T-helper 2 cell treated with Interferon-gamma antibody and Interleukin-4, amounts not matched to agents 100 ng/mL and 5 ng/mL, for 36 hours (primary cell): Measurements from ENCODE around the gene TMCO6. TPM values are rescaled to one million over a fixed set of nuclear protein-coding genes. Genes with fewer than 3 reads are reported as not detected.
"Not testable (repeated sequence)": the region's sequence is repeated elsewhere in the genome, so short reads cannot be mapped to it uniquely, and the experiment has no call there.

ENCODE experiments used
- intact Hi-C: fragments of 100-400 bp; cut with micrococcal nuclease; formaldehyde crosslinking; loops from one replicate; pipeline ENCODE4 v1.15.1; 2023
- total RNA-seq: library from RNA; stranded (reverse); gene quantifications from 2 replicates; pipeline ENCODE4 v1.2.3, GENCODE V29; 2022

Gene TMCO6
- 36.4 and 38.6 TPM in 2 replicates for total RNA-seq

DNA sequence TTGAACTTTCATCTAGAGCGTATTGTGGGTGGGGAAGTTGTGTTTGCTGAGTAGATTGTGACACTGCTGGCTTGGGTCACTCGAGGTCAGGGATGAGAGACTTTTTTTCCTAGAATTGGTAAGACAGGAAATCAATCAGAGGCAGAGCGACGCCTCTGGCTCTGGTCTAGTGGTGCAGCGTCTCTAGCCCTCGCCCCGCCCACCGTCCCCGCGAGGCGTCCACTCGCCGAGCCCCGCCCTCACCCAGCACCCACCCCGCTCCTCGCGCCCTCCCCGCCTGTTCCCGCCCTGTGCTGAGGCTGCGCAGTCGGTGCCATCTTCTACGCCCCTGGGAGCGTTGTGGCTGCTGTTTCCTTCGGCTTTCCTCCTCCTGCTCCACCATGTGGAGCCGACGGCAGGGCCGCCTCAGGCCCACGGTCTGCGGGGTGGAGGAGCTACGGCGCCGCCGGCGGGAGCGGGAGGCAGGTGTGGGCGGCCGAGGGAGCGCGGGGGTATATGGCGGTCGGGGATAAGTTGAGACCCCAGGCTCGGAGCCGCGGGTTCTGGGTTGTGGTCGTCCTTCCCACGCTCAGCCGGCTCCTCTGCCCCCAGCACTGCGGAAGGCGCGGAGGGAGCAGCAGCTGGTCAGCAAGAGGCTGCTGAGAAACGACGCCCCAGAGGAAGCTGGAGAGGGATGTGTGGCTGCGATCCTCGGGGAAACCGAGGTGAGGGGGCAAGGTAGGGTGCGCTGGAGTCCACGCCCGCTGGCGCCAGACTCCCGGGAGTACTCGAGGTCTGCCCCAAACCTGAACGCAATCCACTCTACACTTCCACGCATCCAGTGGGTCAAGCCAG is at the start of gene TMCO6:
TSS of gene TMCO6 (plus strand) at position 304 of the 834 bp plus-strand sequence. CDS start at position 381, 77 bp downstream.
- intact Hi-C loops = loop anchor here (1.0 to 5.0 kb wide), 11 partner anchors 8 to 397 kb away; partner anchors contain the start of genes ANKHD1, APBB3, HARS1 and HARS2

DNA sequence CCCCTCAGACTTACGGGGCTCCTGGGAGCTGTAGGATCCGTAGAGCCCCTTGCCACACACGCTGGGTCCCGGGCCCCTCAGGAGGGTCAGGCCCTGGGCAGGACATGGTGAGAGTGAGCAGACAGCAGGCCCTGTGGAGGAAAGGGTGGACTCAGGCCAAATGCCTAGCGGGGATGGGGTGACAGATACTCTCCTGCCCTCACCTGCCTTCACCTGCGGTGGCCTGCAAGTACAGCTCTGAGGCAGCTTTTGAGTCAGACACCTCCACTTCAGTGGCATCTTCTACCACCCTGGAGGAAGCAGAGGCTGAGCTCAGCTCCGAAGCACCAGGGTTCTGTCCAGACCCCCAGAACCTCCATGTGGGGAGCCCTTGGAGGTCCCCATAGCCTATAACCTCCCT is 48.4 kb upstream of the TMCO6 start:
- intact Hi-C loops = no loop called here

- intact Hi-C loops = no loop called here
Measured at GRCh38 chr5:140591747-140592372, 47.4 kb upstream of the TMCO6 start.

- intact Hi-C loops = not testable (repeated sequence)
Measured at GRCh38 chr5:140593070-140593469, 46.2 kb upstream of the TMCO6 start.

- intact Hi-C loops = no loop called here
Measured at GRCh38 chr5:140594169-140594568, 45.1 kb upstream of the TMCO6 start.

GRCh38 chr5:140595538-140596300 is 43.5 kb upstream of the TMCO6 start:
- intact Hi-C loops = no loop called here

DNA sequence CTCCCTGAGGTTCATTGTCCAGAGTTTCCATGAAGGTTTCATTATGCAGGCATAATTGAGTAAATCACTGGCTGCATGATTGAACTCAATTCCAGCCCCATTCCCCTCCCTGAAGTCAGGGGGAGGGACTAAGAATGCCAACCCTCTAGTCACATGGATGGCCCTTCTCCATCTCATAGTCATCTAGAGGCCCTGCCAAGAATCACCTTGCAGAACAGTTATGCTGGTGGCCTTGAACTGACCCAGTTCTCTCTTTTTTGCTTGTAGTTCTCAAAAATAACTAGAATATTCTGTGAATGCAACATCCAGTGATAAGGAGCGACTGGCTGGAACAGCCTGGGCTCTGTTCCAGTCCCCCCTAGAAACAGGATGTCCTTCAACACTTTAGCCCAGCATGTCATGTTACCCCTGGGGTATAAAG is 42.9 kb upstream of the TMCO6 start:
- intact Hi-C loops = no loop called here

DNA sequence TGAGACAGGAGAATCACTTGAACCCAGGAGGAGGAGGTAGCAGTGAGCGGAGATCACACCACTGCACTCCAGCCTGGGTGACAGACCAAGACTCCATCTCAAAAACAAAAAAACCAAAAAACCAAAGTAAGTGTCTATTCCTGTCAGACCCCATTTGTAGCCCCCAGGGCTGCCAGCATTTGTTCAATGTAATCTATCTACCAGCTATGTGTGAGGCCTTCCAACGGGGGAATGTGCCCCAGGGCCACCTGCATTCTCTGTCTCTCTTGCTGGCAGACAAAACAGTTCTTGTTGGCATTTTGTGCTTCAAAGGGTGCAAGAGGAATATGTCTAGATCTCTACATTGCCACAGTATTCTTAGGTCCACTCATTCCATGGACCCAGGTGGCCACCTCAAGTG is 40.4 kb upstream of the TMCO6 start:
- intact Hi-C loops = no loop called here

GRCh38 chr5:140600096-140600495 is 39.2 kb upstream of the TMCO6 start:
- intact Hi-C loops = no loop called here

- intact Hi-C loops = no loop called here
Measured at GRCh38 chr5:140602147-140602546, 37.1 kb upstream of the TMCO6 start.

GRCh38 chr5:140603446-140603698 is 35.9 kb upstream of the TMCO6 start:
- intact Hi-C loops = not testable (repeated sequence)

DNA sequence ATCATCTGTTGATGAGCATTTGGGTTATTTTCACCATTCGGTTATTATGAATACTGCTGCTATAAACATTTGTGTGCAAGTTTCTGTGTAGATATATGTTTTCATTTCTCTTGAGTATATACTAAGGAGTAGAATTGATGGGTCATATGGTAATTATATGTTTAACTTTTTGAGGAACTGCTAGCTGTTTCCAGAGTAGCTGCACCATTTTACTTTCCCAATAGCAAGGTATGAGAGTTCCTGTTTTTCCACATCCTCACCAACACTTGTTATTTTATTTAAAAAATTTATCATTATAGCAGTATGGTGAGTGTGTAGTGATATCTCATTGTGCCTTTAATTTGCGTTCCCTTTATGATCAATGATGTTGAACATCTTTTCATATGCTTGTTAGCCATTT is 35.5 kb upstream of the TMCO6 start:
- intact Hi-C loops = no loop called here

DNA sequence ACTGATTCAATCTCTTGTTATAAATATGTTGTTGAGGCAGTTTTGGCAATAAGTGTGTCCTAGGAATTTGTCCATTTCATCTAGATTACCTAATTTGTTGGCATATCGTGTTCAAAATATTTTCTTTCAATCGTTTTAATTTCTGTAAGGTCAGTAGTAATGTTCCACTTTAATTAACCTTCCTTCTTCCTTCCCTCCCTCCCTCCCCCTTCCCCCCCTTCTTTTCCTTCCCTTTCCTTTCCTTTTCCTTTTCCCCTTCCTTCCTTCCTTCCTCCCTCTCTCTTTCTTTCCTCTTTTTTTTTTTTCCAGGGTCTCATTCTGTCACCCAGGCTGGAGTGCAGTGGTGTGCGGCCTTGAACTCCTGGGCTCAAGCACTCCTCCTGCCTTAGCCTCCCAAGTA is 33.4 kb upstream of the TMCO6 start:
- intact Hi-C loops = no loop called here

GRCh38 chr5:140607031-140607430 is 32.2 kb upstream of the TMCO6 start:
- intact Hi-C loops = no loop called here

GRCh38 chr5:140608722-140609121 is 30.5 kb upstream of the TMCO6 start:
- intact Hi-C loops = no loop called here

GRCh38 chr5:140609126-140609525 is 30.1 kb upstream of the TMCO6 start:
- intact Hi-C loops = no loop called here

- intact Hi-C loops = no loop called here
Measured at GRCh38 chr5:140611020-140611521, 28.2 kb upstream of the TMCO6 start.

GRCh38 chr5:140622301-140622700 is 16.9 kb upstream of the TMCO6 start:
- intact Hi-C loops = no loop called here

GRCh38 chr5:140623061-140623460 is 16.2 kb upstream of the TMCO6 start:
- intact Hi-C loops = not testable (repeated sequence)

DNA sequence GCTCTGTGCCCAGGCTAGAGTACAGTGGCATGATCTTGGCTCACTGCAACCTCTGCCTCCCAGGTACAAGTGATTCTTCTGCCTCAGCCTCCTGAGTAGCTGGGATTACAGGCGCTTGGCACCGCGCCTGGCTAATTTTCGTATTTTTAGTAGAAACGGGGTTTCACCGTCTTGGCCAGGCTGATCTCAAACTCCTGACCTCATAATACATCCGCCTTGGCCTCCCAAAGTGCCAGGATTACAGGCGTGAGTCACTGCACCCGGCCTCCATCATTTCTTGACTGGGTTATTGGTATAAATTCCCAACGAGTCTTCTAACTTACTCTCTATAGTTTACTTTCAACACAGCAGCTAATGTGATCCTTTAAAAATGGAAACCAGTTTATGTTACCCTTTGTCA is 14.4 kb upstream of the TMCO6 start:
- intact Hi-C loops = not testable (repeated sequence)

GRCh38 chr5:140627972-140628371 is 11.3 kb upstream of the TMCO6 start:
- intact Hi-C loops = no loop called here

GRCh38 chr5:140628711-140629110 is 10.5 kb upstream of the TMCO6 start:
- intact Hi-C loops = no loop called here
